Stimulated activated CD8-positive, alpha-beta memory T cell treated with anti-CD3 and anti-CD28 coated beads, Interleukin-7, amount 100 ng/mL, for 24 hours (primary cell): ENCODE measurements around the gene SPIN1.

ENCODE experiments used
- DNase-seq: peaks from one replicate; pipeline ENCODE4 v3.0.0-alpha.2; 2020; ENCODE audit warnings: low read depth

The SPIN1 gene

GRCh38 chr9:88498880-88499279, 110.6 kb downstream of the SPIN1 start:
- DNase-seq: no peak

- DNase-seq: no peak
Observed at GRCh38 chr9:88501086-88501485, 112.8 kb downstream of the SPIN1 start.

- DNase-seq: no peak
Observed at GRCh38 chr9:88502552-88503034, 114.3 kb downstream of the SPIN1 start.

GRCh38 chr9:88503081-88503844, 115.0 kb downstream of the SPIN1 start:
- DNase-seq: no peak

GRCh38 chr9:88503845-88504764, 115.9 kb downstream of the SPIN1 start:
- no peak for DNase-seq

GRCh38 chr9:88508326-88508725, 120.1 kb downstream of the SPIN1 start:
- no peak for DNase-seq

- no peak for DNase-seq
Observed at GRCh38 chr9:88511906-88512305, 123.7 kb downstream of the SPIN1 start.

- no peak for DNase-seq
Observed at GRCh38 chr9:88514247-88514646, 126.0 kb downstream of the SPIN1 start.

GRCh38 chr9:88521308-88521707, 133.1 kb downstream of the SPIN1 start:
- no peak for DNase-seq

- DNase-seq: no peak
Observed at GRCh38 chr9:88522360-88522759, 134.1 kb downstream of the SPIN1 start.

- no peak for DNase-seq
Observed at GRCh38 chr9:88523056-88523455, 134.8 kb downstream of the SPIN1 start.

- no peak for DNase-seq
Observed at GRCh38 chr9:88524911-88525310, 136.7 kb downstream of the SPIN1 start.

GRCh38 chr9:88527618-88528017, 139.4 kb downstream of the SPIN1 start:
- DNase-seq: no peak
